Activated B cell treated with CpG ODN at 0.5 μM for 24 hours (primary cell): ENCODE measurements around the gene ACTN1. TPM values are rescaled to one million over a fixed set of nuclear protein-coding genes. Genes with fewer than 3 reads are reported as not detected.

Source experiments
- ATAC-seq: fragments of 200-7000 bp; cut with Tn5 transposase; one replicate; pipeline ENCODE4 v1.10.0; 2021; ENCODE audit warnings: low read depth, mild to moderate bottlenecking, moderate library complexity
- CTCF ChIA-PET: fragments of 350-600 bp; sonication (Branson Sonifier 250); formaldehyde crosslinking; loops from one replicate; lab custom pipeline; 2021; ENCODE audit warnings: antibody characterized with exemption; lab: Charles Lee
- POLR2A ChIA-PET: fragments of 350-600 bp; sonication (Branson Sonifier 250); formaldehyde crosslinking; loops from one replicate; lab custom pipeline; 2021; ENCODE audit warnings: antibody characterized with exemption; lab: Charles Lee
- DNase-seq: peaks from one replicate; pipeline ENCODE4 v3.0.0; 2022
- H3K27ac Mint-ChIP-seq: one replicate; pipeline ENCODE4 v1.8.0; 2020; ENCODE audit warnings: mixed read lengths
- H3K27me3 Mint-ChIP-seq: one replicate; pipeline ENCODE4 v1.8.0; 2021; ENCODE audit warnings: mixed read lengths
- H3K36me3 Mint-ChIP-seq: one replicate; pipeline ENCODE4 v1.8.0; 2021; ENCODE audit warnings: low read depth, mixed read lengths
- H3K4me1 Mint-ChIP-seq: one replicate; pipeline ENCODE4 v1.8.0; 2021; ENCODE audit warnings: mixed read lengths
- H3K4me3 Mint-ChIP-seq: one replicate; pipeline ENCODE4 v1.8.0; 2020; ENCODE audit warnings: mild to moderate bottlenecking, mixed read lengths
- H3K9me3 Mint-ChIP-seq: one replicate; pipeline ENCODE4 v1.8.0; 2020; ENCODE audit warnings: mixed read lengths
- CTCF ChIP-seq: fragments of 200-600 bp; IDR thresholded peaks from one replicate; pipeline ENCODE4 v1.8.0; 2022; ENCODE audit warnings: antibody characterized with exemption, mild to moderate bottlenecking
- intact Hi-C: fragments of 100-400 bp; cut with micrococcal nuclease; formaldehyde crosslinking; loops from one replicate; pipeline ENCODE4 v1.15.1; 2024
- total RNA-seq: library from RNA; stranded (reverse); gene quantifications from 2 replicates; pipeline ENCODE4 v1.2.3, GENCODE V29; 2022

ACTN1 gene
- total RNA-seq, 1 donor from 2014 or later: 0.22 TPM

GRCh38 chr14:68951035-68951797, 27.9 kb downstream of the ACTN1 start:
- intact Hi-C loops: no loop called here
- ChIA-PET CTCF (no interaction called here), POLR2A (no interaction called here)
- Mint-ChIP-seq H3K4me1 (peaks cover 8% of the 10 kb centered on the region), H3K4me3 (no peak overlapping the region), H3K36me3 (no peaks in the 10 kb centered on the region), H3K9me3 (no peaks in the 10 kb centered on the region), H3K27me3 (peaks cover 8% of the 10 kb centered on the region), H3K27ac (no peak overlapping the region)
- no peak for DNase-seq
- no peak for ATAC-seq
- no peak for TF ChIP-seq CTCF

- Mint-ChIP-seq H3K27me3 (peaks cover 11% of the 10 kb centered on the region), H3K36me3 (no peaks in the 10 kb centered on the region), H3K9me3 (no peaks in the 10 kb centered on the region), H3K4me3 (no peak overlapping the region), H3K4me1 (peaks cover 10% of the 10 kb centered on the region), H3K27ac (no peak overlapping the region)
- no peak for ATAC-seq
- intact Hi-C loops: no loop called here
- POLR2A ChIA-PET: no interaction called here
- TF ChIP-seq CTCF: no peak
- CTCF ChIA-PET: no interaction called here
- no peak for DNase-seq
Measured at GRCh38 chr14:68950111-68950510, 29.0 kb downstream of the ACTN1 start.

- CTCF ChIA-PET: no interaction called here
- Mint-ChIP-seq H3K27ac (no peak overlapping the region), H3K36me3 (no peaks in the 10 kb centered on the region), H3K4me1 (peaks cover 10% of the 10 kb centered on the region), H3K4me3 (no peak overlapping the region), H3K9me3 (no peaks in the 10 kb centered on the region), H3K27me3 (peaks cover 13% of the 10 kb centered on the region)
- TF ChIP-seq CTCF: no peak
- ATAC-seq: no peak
- intact Hi-C loops: no loop called here
- no peak for DNase-seq
- POLR2A ChIA-PET: no interaction called here
Measured at GRCh38 chr14:68949601-68949965, 29.5 kb downstream of the ACTN1 start.

GRCh38 chr14:68948686-68949600, 30.2 kb downstream of the ACTN1 start:
- no peaks in the 10 kb centered on the region for H3K9me3 Mint-ChIP-seq
- POLR2A ChIA-PET: no interaction called here
- CTCF ChIA-PET: no interaction called here
- intact Hi-C loops: no loop called here
- peaks cover 13% of the 10 kb centered on the region for H3K27me3 Mint-ChIP-seq
- ATAC-seq (no peak), DNase-seq (no peak)
- no peak overlapping the region for H3K4me3 Mint-ChIP-seq
- TF ChIP-seq CTCF: no peak
- no peak overlapping the region for H3K27ac Mint-ChIP-seq
- H3K36me3 Mint-ChIP-seq: no peaks in the 10 kb centered on the region
- peaks cover 10% of the 10 kb centered on the region for H3K4me1 Mint-ChIP-seq

- ChIA-PET POLR2A (no interaction called here), CTCF (no interaction called here)
- H3K27ac Mint-ChIP-seq: no peak overlapping the region
- no peaks in the 10 kb centered on the region for H3K36me3 Mint-ChIP-seq
- H3K4me3 Mint-ChIP-seq: no peak overlapping the region
- H3K9me3 Mint-ChIP-seq: no peaks in the 10 kb centered on the region
- intact Hi-C loops: no loop called here
- TF ChIP-seq CTCF: no peak
- ATAC-seq: no peak
- peaks cover 9% of the 10 kb centered on the region for H3K27me3 Mint-ChIP-seq
- DNase-seq: no peak
- H3K4me1 Mint-ChIP-seq: peaks cover 10% of the 10 kb centered on the region
Measured at GRCh38 chr14:68947802-68948201, 31.3 kb downstream of the ACTN1 start.
